Measurements from ENCODE around the gene JAML.

Gene JAML

GRCh38 chr11:118174006-118174567 lies 50.7 kb downstream of the JAML start:
- Histone ChIP-seq H3K9me3 (ENCODE audit: low read depth, low read length) (no peaks in the 10 kb centered on the region), H3K27ac (no peak overlapping the region), H3K4me3 (no peak overlapping the region), H3K9ac (ENCODE audit: insufficient read length) (no peak overlapping the region), H3K36me3 (ENCODE audit: insufficient read depth, low read length) (no peaks in the 10 kb centered on the region)
- no peak for TF ChIP-seq FOXP2 (optimal IDR thresholded peaks at IDR 0.05; ENCODE audit: control extremely low read depth, extremely low read length, insufficient read depth)
- TF ChIP-seq POLR2AphosphoS5 (IDR thresholded peaks at IDR 0.05; ENCODE audit: borderline replicate concordance, low read depth, low read length): no peak
- TF ChIP-seq EZH2 (IDR thresholded peaks at IDR 0.05): no peak
- no peak for DNase-seq (ENCODE audit: low read depth, low spot score)

GRCh38 chr11:118172356-118172755 lies 52.5 kb downstream of the JAML start:
- H3K9ac ChIP-seq (ENCODE audit: insufficient read length): no peak overlapping the region
- H3K36me3 ChIP-seq (ENCODE audit: insufficient read depth, low read length): no peaks in the 10 kb centered on the region
- no peak for DNase-seq (ENCODE audit: low read depth, low spot score)
- no peak overlapping the region for H3K27ac ChIP-seq
- TF ChIP-seq FOXP2 (optimal IDR thresholded peaks at IDR 0.05; ENCODE audit: control extremely low read depth, extremely low read length, insufficient read depth): no peak
- H3K9me3 ChIP-seq (ENCODE audit: low read depth, low read length): no peaks in the 10 kb centered on the region
- no peak overlapping the region for H3K4me3 ChIP-seq

DNA sequence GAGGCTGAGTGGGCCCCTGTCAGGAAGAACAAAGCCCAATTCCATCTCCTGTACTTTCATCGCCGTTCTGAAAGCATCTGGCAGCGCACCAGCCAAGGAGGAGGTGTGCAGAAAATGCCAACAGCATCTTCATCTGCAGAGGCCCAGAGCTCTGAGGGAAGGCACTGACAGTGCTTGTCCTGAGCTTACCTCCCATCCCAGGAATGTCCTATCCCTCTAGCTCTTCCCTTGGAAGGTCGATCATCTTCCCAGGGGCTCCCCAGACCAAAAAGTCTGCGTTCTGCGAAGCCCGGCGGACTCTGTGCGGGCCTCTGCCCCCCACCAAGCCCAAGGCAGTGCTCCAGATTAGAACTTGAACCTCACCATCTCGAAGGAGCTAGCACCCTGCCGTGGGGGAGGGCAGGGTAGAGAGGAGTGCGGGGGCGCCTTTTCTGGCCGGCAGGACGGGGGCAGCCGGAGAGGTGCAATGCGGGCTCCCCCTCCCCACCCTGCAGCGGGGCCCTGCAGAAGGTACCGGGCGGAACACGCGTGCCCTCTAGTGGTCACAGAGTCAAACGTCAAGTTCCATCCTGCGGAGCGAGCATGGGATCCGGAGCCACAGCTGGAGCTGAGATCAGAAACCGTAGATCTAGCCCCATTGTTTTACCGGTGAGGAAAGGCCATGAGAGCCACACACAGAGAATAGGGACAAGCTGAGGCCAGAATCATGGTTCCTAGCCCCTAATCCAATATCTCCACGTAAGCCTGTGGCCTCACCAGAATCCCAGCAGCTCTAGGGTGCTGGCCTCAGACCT lies 53.3 kb downstream of the JAML start:
- no peak for TF ChIP-seq EZH2 (IDR thresholded peaks at IDR 0.05)
- no peak for TF ChIP-seq FOXP2 (optimal IDR thresholded peaks at IDR 0.05; ENCODE audit: control extremely low read depth, extremely low read length, insufficient read depth)
- TF ChIP-seq POLR2AphosphoS5 (IDR thresholded peaks at IDR 0.05; ENCODE audit: borderline replicate concordance, low read depth, low read length): no peak
- Histone ChIP-seq H3K27ac (no peak overlapping the region), H3K9ac (ENCODE audit: insufficient read length) (no peak overlapping the region), H3K36me3 (ENCODE audit: insufficient read depth, low read length) (no peaks in the 10 kb centered on the region), H3K9me3 (ENCODE audit: low read depth, low read length) (no peaks in the 10 kb centered on the region), H3K4me3 (no peak overlapping the region)
- DNase-seq (ENCODE audit: low read depth, low spot score): peak; percentile 6

- no peak overlapping the region for H3K4me3 ChIP-seq
- TF ChIP-seq FOXP2 (optimal IDR thresholded peaks at IDR 0.05; ENCODE audit: control extremely low read depth, extremely low read length, insufficient read depth): no peak
Observed at GRCh38 chr11:118170882-118171268, 53.9 kb downstream of the JAML start.

DNA sequence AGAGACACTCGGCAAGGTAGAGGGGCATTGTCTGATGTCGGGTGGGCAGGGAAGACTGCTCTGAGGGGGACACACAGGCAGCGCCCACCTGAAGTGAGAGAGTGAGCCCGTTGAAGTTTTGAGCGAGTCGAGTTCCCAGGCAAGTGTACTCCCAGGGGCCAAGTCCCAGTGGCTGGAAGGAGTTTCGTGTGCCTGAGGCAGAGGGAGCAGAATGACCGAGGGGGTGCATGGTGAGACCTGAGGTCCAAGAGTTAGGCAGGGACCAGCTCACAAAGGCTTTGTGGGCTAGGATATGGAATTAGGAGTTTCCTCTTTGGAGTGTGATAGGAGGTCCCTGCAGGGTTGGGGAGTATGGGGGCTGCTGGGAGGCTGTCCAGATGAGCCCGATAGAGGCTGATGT lies 54.6 kb downstream of the JAML start:
- Histone ChIP-seq H3K9me3 (ENCODE audit: low read depth, low read length) (no peaks in the 10 kb centered on the region), H3K36me3 (ENCODE audit: insufficient read depth, low read length) (no peaks in the 10 kb centered on the region), H3K4me3 (no peak overlapping the region), H3K27ac (no peak overlapping the region), H3K9ac (ENCODE audit: insufficient read length) (no peak overlapping the region)
- DNase-seq (ENCODE audit: low read depth, low spot score): no peak
- no peak for TF ChIP-seq POLR2AphosphoS5 (IDR thresholded peaks at IDR 0.05; ENCODE audit: borderline replicate concordance, low read depth, low read length)
- no peak for TF ChIP-seq EZH2 (IDR thresholded peaks at IDR 0.05)
- TF ChIP-seq FOXP2 (optimal IDR thresholded peaks at IDR 0.05; ENCODE audit: control extremely low read depth, extremely low read length, insufficient read depth): no peak

More at GRCh38 chr11:118170882-118171268, 53.9 kb downstream of the JAML start:
- Histone ChIP-seq H3K27ac (no peak overlapping the region), H3K36me3 (ENCODE audit: insufficient read depth, low read length) (no peaks in the 10 kb centered on the region), H3K9ac (ENCODE audit: insufficient read length) (no peak overlapping the region), H3K9me3 (ENCODE audit: low read depth, low read length) (no peaks in the 10 kb centered on the region)
- no peak for DNase-seq (ENCODE audit: low read depth, low spot score)

- TF ChIP-seq POLR2AphosphoS5 (IDR thresholded peaks at IDR 0.05; ENCODE audit: borderline replicate concordance, low read depth, low read length) (no peak), EZH2 (IDR thresholded peaks at IDR 0.05) (no peak)
- H3K4me3 ChIP-seq: no peak overlapping the region
- no peak for DNase-seq (ENCODE audit: low read depth, low spot score)
Observed at GRCh38 chr11:118169300-118170140, 55.3 kb downstream of the JAML start.

GRCh38 chr11:118168751-118169150 lies 56.1 kb downstream of the JAML start:
- H3K9ac ChIP-seq (ENCODE audit: insufficient read length): no peak overlapping the region
- TF ChIP-seq EZH2 (IDR thresholded peaks at IDR 0.05) (no peak), POLR2AphosphoS5 (IDR thresholded peaks at IDR 0.05; ENCODE audit: borderline replicate concordance, low read depth, low read length) (no peak), FOXP2 (optimal IDR thresholded peaks at IDR 0.05; ENCODE audit: control extremely low read depth, extremely low read length, insufficient read depth) (no peak)
- no peaks in the 10 kb centered on the region for H3K9me3 ChIP-seq (ENCODE audit: low read depth, low read length)
- H3K27ac ChIP-seq: no peak overlapping the region
- H3K36me3 ChIP-seq (ENCODE audit: insufficient read depth, low read length): no peaks in the 10 kb centered on the region
- DNase-seq (ENCODE audit: low read depth, low spot score): no peak
- H3K4me3 ChIP-seq: no peak overlapping the region

More at GRCh38 chr11:118169300-118170140, 55.3 kb downstream of the JAML start:
- Histone ChIP-seq H3K9ac (ENCODE audit: insufficient read length) (no peak overlapping the region), H3K9me3 (ENCODE audit: low read depth, low read length) (no peaks in the 10 kb centered on the region), H3K36me3 (ENCODE audit: insufficient read depth, low read length) (no peaks in the 10 kb centered on the region), H3K27ac (no peak overlapping the region)

DNA sequence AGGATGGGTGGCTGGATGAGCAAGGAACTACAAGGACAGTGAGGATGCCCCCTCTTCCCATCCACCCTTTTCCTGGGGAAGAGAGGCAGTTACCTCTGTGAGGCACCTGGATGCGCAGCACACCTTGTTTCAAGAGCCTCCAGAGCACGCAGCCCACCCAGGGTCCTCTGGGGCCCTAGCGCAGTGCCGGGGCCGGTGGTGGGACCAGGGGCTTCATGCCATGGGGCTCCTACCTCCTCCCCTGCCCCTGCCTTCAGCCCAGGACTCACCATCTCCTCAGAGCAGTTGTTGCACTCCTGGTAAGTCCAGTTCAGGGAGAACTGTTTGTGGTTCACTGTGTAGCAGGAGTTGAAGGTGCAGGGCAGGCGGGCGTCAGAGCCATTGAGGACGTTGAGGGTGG lies 56.5 kb downstream of the JAML start:
- no peak overlapping the region for H3K4me3 ChIP-seq
- no peaks in the 10 kb centered on the region for H3K36me3 ChIP-seq (ENCODE audit: insufficient read depth, low read length)
- no peak overlapping the region for H3K27ac ChIP-seq
- no peak overlapping the region for H3K9ac ChIP-seq (ENCODE audit: insufficient read length)
- no peaks in the 10 kb centered on the region for H3K9me3 ChIP-seq (ENCODE audit: low read depth, low read length)
- no peak for DNase-seq (ENCODE audit: low read depth, low spot score)
- TF ChIP-seq POLR2AphosphoS5 (IDR thresholded peaks at IDR 0.05; ENCODE audit: borderline replicate concordance, low read depth, low read length) (no peak), FOXP2 (optimal IDR thresholded peaks at IDR 0.05; ENCODE audit: control extremely low read depth, extremely low read length, insufficient read depth) (no peak), EZH2 (IDR thresholded peaks at IDR 0.05) (no peak)

Data from SK-N-MC (cell line).